Renal pelvis (tissue), 12 donors: Measurements from ENCODE around the gene NDUFB10. TPM values are rescaled to one million over a fixed set of nuclear protein-coding genes. Genes with fewer than 3 reads are reported as not detected.

ENCODE experiments used
- DNase-seq: peaks from one replicate; pipeline ENCODE4 v3.0.0-alpha.2; 2013
- long read RNA-seq, 16 experiments: transcript quantifications; one replicate each; lab custom pipeline, GENCODE V29; 2026
- polyA plus RNA-seq, 3 donors: library from polyadenylated mRNA; unstranded; fragments of 120-200 nt; gene quantifications; one replicate each; pipeline ENCODE4 v1.2.1, GENCODE V29; 2013; ENCODE audit not compliant: insufficient read length in 3 of 3

The NDUFB10 gene
- polyA plus RNA-seq, result 100 to 1,000 TPM; 124 to 158 (median 132) TPM
- long read RNA-seq, donor 1, transcript NDUFB10-202 (3 exons, 830 nt), result minor isoform, 16 of 9,268 reads
- long read RNA-seq, donor 1, transcript NDUFB10-201 (4 exons, 705 nt), result major isoform, 109 of 9,268 reads
- long read RNA-seq, donor 1, partial matches to known transcripts, result 6,126 of 9,268 reads
- long read RNA-seq, donor 1, other reads (novel, unspliced or antisense), result 3,010 of 9,268 reads
- long read RNA-seq, donor 2, transcript NDUFB10-204 (4 exons, 628 nt), result minor isoform, 6 of 7,299 reads
- long read RNA-seq, donor 2, transcript NDUFB10-202 (3 exons, 830 nt), result minor isoform, 20 of 7,299 reads
- long read RNA-seq, donor 2, transcript NDUFB10-201 (4 exons, 705 nt), result major isoform, 100 of 7,299 reads
- long read RNA-seq, donor 2, transcript NDUFB10-203 (2 exons, 958 nt), result minor isoform, 5 of 7,299 reads
- long read RNA-seq, donor 2, partial matches to known transcripts, result 6,879 of 7,299 reads
- long read RNA-seq, donor 2, other reads (novel, unspliced or antisense), result 288 of 7,299 reads
- long read RNA-seq, donor 3, transcript NDUFB10-202 (3 exons, 830 nt), result minor isoform, 17 of 5,638 reads
- long read RNA-seq, donor 3, transcript NDUFB10-203 (2 exons, 958 nt), result minor isoform, 5 of 5,638 reads
- long read RNA-seq, donor 3, transcript NDUFB10-201 (4 exons, 705 nt), result major isoform, 108 of 5,638 reads
- long read RNA-seq, donor 3, partial matches to known transcripts, result 4,011 of 5,638 reads
- long read RNA-seq, donor 3, other reads (novel, unspliced or antisense), result 1,491 of 5,638 reads
- long read RNA-seq, donor 4, transcript NDUFB10-201 (4 exons, 705 nt), result major isoform, 148 of 7,246 reads
- long read RNA-seq, donor 4, transcript NDUFB10-202 (3 exons, 830 nt), result minor isoform, 24 of 7,246 reads
- long read RNA-seq, donor 4, transcript NDUFB10-205 (4 exons, 495 nt), result minor isoform, 5 of 7,246 reads
- long read RNA-seq, donor 4, partial matches to known transcripts, result 5,430 of 7,246 reads
- long read RNA-seq, donor 4, other reads (novel, unspliced or antisense), result 1,633 of 7,246 reads
- long read RNA-seq, donor 5, transcript NDUFB10-202 (3 exons, 830 nt), result minor isoform, 8 of 3,829 reads
- long read RNA-seq, donor 5, transcript NDUFB10-203 (2 exons, 958 nt), result minor isoform, 6 of 3,829 reads
- long read RNA-seq, donor 5, transcript NDUFB10-201 (4 exons, 705 nt), result major isoform, 54 of 3,829 reads
- long read RNA-seq, donor 5, partial matches to known transcripts, result 3,592 of 3,829 reads
- long read RNA-seq, donor 5, other reads (novel, unspliced or antisense), result 167 of 3,829 reads
- long read RNA-seq, donor 6, transcript NDUFB10-201 (4 exons, 705 nt), result major isoform, 102 of 7,207 reads
- long read RNA-seq, donor 6, transcript NDUFB10-202 (3 exons, 830 nt), result minor isoform, 17 of 7,207 reads
- long read RNA-seq, donor 6, partial matches to known transcripts, result 5,279 of 7,207 reads
- long read RNA-seq, donor 6, other reads (novel, unspliced or antisense), result 1,805 of 7,207 reads
- long read RNA-seq, donor 7, transcript NDUFB10-201 (4 exons, 705 nt), result major isoform, 130 of 8,150 reads
- long read RNA-seq, donor 7, transcript NDUFB10-203 (2 exons, 958 nt), result minor isoform, 8 of 8,150 reads
- long read RNA-seq, donor 7, transcript NDUFB10-202 (3 exons, 830 nt), result minor isoform, 15 of 8,150 reads
- long read RNA-seq, donor 7, partial matches to known transcripts, result 7,779 of 8,150 reads
- long read RNA-seq, donor 7, other reads (novel, unspliced or antisense), result 215 of 8,150 reads
- long read RNA-seq, donor 8, transcript NDUFB10-201 (4 exons, 705 nt), result major isoform, 43 of 58 reads
- long read RNA-seq, donor 8, transcript NDUFB10-203 (2 exons, 958 nt), result minor isoform, 5 of 58 reads
- long read RNA-seq, donor 8, partial matches to known transcripts, result 5 of 58 reads
- long read RNA-seq, donor 8, other reads (novel, unspliced or antisense), result 0 of 58 reads
- long read RNA-seq, donor 9, transcript NDUFB10-202 (3 exons, 830 nt), result minor isoform, 21 of 8,160 reads
- long read RNA-seq, donor 9, transcript NDUFB10-201 (4 exons, 705 nt), result major isoform, 143 of 8,160 reads
- long read RNA-seq, donor 9, transcript NDUFB10-203 (2 exons, 958 nt), result minor isoform, 5 of 8,160 reads
- long read RNA-seq, donor 9, partial matches to known transcripts, result 5,953 of 8,160 reads
- long read RNA-seq, donor 9, other reads (novel, unspliced or antisense), result 2,033 of 8,160 reads
- long read RNA-seq, donor 10, transcript NDUFB10-202 (3 exons, 830 nt), result minor isoform, 12 of 6,192 reads
- long read RNA-seq, donor 10, transcript NDUFB10-201 (4 exons, 705 nt), result major isoform, 115 of 6,192 reads
- long read RNA-seq, donor 10, transcript NDUFB10-203 (2 exons, 958 nt), result minor isoform, 7 of 6,192 reads
- long read RNA-seq, donor 10, partial matches to known transcripts, result 4,477 of 6,192 reads
- long read RNA-seq, donor 10, other reads (novel, unspliced or antisense), result 1,579 of 6,192 reads
- long read RNA-seq, donor 11, transcript NDUFB10-203 (2 exons, 958 nt), result minor isoform, 8 of 114 reads
- long read RNA-seq, donor 11, transcript NDUFB10-201 (4 exons, 705 nt), result major isoform, 86 of 114 reads
- long read RNA-seq, donor 11, transcript NDUFB10-202 (3 exons, 830 nt), result minor isoform, 14 of 114 reads
- long read RNA-seq, donor 11, partial matches to known transcripts, result 5 of 114 reads
- long read RNA-seq, donor 11, other reads (novel, unspliced or antisense), result 0 of 114 reads
- long read RNA-seq, donor 12, transcript NDUFB10-202 (3 exons, 830 nt), result minor isoform, 26 of 156 reads
- long read RNA-seq, donor 12, transcript NDUFB10-201 (4 exons, 705 nt), result major isoform, 112 of 156 reads
- long read RNA-seq, donor 12, partial matches to known transcripts, result 11 of 156 reads
- long read RNA-seq, donor 12, other reads (novel, unspliced or antisense), result 0 of 156 reads
- long read RNA-seq, donor 13, transcript NDUFB10-203 (2 exons, 958 nt), result minor isoform, 5 of 4,642 reads
- long read RNA-seq, donor 13, transcript NDUFB10-201 (4 exons, 705 nt), result major isoform, 53 of 4,642 reads
- long read RNA-seq, donor 13, transcript NDUFB10-202 (3 exons, 830 nt), result minor isoform, 14 of 4,642 reads
- long read RNA-seq, donor 13, partial matches to known transcripts, result 4,420 of 4,642 reads
- long read RNA-seq, donor 13, other reads (novel, unspliced or antisense), result 148 of 4,642 reads
- long read RNA-seq, donor 14, result 0 reads
- long read RNA-seq, donor 15, result 0 reads
- long read RNA-seq, donor 16, transcript NDUFB10-201 (4 exons, 705 nt), result major isoform, 132 of 186 reads
- long read RNA-seq, donor 16, transcript NDUFB10-202 (3 exons, 830 nt), result minor isoform, 28 of 186 reads
- long read RNA-seq, donor 16, transcript NDUFB10-203 (2 exons, 958 nt), result minor isoform, 10 of 186 reads
- long read RNA-seq, donor 16, partial matches to known transcripts, result 11 of 186 reads
- long read RNA-seq, donor 16, other reads (novel, unspliced or antisense), result 0 of 186 reads

GRCh38 chr16:1959269-1960039, at the start of gene NDUFB10:
Gene NDUFB10 (plus strand): TSS chr16:1959538. CDS start chr16:1959625, 87 bp downstream.
- peak; percentile 87 for DNase-seq

GRCh38 chr16:1909561-1910231, 49.6 kb upstream of the NDUFB10 start:
- DNase-seq, result no peak

- DNase-seq, result no peak
These were observed 47.7 kb upstream of the NDUFB10 start for GRCh38 chr16:1911467-1912214.

- no peak for DNase-seq
These were observed 47.2 kb upstream of the NDUFB10 start for GRCh38 chr16:1912215-1912543.

- no peak for DNase-seq
These were observed 45.8 kb upstream of the NDUFB10 start for GRCh38 chr16:1913327-1914083.

GRCh38 chr16:1914084-1914608, 45.2 kb upstream of the NDUFB10 start:
- no peak for DNase-seq

- no peak for DNase-seq
These were observed 44.4 kb upstream of the NDUFB10 start for GRCh38 chr16:1914988-1915387.

GRCh38 chr16:1915732-1916639, 43.4 kb upstream of the NDUFB10 start:
- no peak for DNase-seq

- no peak for DNase-seq
These were observed 42.7 kb upstream of the NDUFB10 start for GRCh38 chr16:1916640-1916990.

- no peak for DNase-seq
These were observed 42.2 kb upstream of the NDUFB10 start for GRCh38 chr16:1917056-1917664.

- no peak for DNase-seq
These were observed 41.5 kb upstream of the NDUFB10 start for GRCh38 chr16:1917665-1918350.
